A549 treated with RU486 at 1 μM for 4 hours (cell line): Measurements from ENCODE around the gene TNNI3K. TPM values are rescaled to one million over a fixed set of nuclear protein-coding genes. Genes with fewer than 3 reads are reported as not detected.

ENCODE experiments used
- total RNA-seq: library from RNA; stranded (reverse); fragments of 200-300 nt; extraction: Qiagen RNA extraction; gene quantifications from 5 replicates; pipeline ENCODE4 v1.2.3, GENCODE V29; 2022; ENCODE audit warnings: low read depth

Gene TNNI3K, protein sequence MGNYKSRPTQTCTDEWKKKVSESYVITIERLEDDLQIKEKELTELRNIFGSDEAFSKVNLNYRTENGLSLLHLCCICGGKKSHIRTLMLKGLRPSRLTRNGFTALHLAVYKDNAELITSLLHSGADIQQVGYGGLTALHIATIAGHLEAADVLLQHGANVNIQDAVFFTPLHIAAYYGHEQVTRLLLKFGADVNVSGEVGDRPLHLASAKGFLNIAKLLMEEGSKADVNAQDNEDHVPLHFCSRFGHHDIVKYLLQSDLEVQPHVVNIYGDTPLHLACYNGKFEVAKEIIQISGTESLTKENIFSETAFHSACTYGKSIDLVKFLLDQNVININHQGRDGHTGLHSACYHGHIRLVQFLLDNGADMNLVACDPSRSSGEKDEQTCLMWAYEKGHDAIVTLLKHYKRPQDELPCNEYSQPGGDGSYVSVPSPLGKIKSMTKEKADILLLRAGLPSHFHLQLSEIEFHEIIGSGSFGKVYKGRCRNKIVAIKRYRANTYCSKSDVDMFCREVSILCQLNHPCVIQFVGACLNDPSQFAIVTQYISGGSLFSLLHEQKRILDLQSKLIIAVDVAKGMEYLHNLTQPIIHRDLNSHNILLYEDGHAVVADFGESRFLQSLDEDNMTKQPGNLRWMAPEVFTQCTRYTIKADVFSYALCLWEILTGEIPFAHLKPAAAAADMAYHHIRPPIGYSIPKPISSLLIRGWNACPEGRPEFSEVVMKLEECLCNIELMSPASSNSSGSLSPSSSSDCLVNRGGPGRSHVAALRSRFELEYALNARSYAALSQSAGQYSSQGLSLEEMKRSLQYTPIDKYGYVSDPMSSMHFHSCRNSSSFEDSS
- not detected in 5 replicates for total RNA-seq

DNA sequence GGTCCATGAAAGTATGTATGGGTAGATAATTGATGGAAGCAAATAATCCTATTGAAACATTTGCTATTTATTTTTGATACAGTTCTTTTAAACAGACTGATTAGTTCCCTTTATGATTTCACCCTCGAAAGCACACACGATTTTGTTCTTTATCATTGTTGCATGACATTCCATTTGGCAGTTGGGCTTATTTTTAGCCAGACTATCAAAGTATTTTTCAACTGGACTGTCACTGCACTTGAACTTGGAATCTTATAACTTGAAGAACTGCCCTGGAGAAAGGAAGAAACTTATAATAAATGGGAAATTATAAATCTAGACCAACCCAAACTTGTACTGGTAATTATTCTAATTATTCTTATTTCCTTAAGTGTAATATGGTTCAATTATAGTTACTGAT is at the start of gene TNNI3K:
TNNI3K (plus strand) TSS at position 235 of the 400 bp plus-strand sequence; CDS start at position 300, 65 bp downstream.

DNA sequence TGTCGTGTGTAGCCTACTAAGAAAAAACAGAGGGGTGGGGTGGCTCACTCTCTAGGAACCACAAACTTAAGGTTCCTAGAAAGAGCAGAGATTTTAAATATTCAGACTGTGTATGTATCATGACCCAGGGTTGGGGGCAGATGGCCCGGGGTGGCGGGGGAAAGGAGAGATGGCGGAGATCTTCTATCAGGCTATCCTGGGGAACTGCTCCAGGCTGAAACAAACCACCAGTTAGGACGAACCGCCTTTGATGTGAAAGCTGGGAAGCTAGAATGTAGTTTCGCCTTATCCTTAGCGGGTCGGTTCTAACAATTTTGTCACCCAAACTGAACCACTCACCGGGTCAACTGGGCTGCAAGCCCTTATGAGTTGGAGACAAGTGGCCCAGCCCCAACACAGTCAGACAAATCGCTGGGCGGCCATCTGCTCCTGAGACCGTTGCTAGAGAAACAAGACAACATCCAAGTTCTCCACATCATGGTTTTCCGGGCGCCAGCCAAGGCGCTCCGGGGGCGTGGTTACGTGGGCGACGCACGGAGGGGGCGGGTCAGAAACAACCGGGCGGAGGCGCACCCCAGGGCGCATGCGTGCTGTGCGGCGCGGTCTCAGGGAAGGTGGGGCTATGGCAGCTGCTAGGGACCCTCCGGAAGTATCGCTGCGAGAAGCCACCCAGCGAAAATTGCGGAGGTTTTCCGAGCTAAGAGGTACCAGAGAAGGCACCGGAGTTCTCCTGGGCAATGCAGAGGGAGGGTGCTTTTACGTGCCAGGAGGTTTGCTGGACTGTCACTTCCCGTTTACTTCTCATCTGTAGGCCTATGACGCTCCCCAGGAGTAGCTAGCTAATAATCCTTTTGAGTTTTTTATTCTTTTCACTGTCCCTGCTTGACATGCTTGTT is 37.3 kb upstream of the TNNI3K start, which contains the start of the genes FPGT and LRRIQ3:
FPGT (plus strand) TSS at position 586 of the 896 bp plus-strand sequence; CDS start at position 623, 37 bp downstream.
LRRIQ3 (minus strand) TSS at position 520 of the 896 bp plus-strand sequence. CDS start 14,492 bp downstream, outside the sequence.

DNA sequence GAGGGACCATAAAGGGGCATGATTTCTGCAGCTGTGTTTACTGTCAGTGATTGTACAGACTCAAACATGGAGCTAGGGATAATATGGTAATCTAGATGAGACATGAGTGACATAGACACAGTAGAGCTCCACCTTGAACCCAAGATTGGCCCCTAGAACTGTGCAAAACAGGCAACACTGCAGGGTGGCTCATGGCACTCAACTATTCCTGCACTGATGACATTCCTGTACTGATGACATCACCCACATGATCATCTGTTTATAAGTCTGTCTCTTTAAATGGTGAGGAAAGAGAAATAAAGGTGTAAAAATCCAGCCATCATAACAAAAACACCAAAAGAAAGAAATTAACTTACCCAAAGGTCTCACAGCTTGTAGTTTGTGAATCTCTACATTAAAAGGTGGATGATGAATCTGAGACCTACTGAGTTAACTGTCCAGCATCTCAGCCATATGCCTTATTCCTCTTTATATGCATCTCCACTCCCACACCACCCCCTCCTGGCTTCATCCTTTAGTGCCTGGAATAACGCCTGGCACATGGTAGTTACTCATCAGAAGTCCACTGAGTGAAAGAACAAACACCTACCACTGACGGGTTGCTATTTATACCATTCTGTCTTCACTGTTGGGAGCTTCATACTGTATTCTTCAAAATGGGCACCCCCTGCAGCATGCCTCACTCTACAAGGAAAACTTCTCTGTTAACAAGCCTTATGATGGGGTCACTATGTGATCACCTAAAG is 277.2 kb downstream of the TNNI3K start, which contains the start of gene LRRC53:
LRRC53 (minus strand) TSS at position 442 of the 746 bp plus-strand sequence. CDS start 29,262 bp downstream, outside the sequence.

Other genes with a start within 250 kb of the TNNI3K start
- 0.35 to 1.0 TPM (median 0.70 TPM) in 5 replicates for gene LRRIQ3, start 37.2 kb upstream of the TNNI3K start, total RNA-seq
- gene FPGT, start 37.1 kb upstream of the TNNI3K start, total RNA-seq: 1.5 to 7.5 TPM (median 6.9 TPM) in 5 replicates